ENCODE results near the gene CD83.

GRCh38 chr6:14077193-14077867 lies 40.2 kb upstream of the CD83 start:
- TF ChIP-seq CTCF (IDR thresholded peaks at IDR 0.05) (no peak), POLR2AphosphoS5 (IDR thresholded peaks at IDR 0.05) (no peak), EP300 (IDR thresholded peaks at IDR 0.05; ENCODE audit: low read depth) (no peak)
